OCI-LY1 (cell line): Measurements from ENCODE around the gene SERINC2.

Experiments
- CTCF ChIP-seq: fragments of 200-600 bp; sonication (generic), shearing (Covaris generic); IDR thresholded peaks from 2 replicates; pipeline ENCODE4 v1.5.1; 2017; ENCODE audit warnings: mild to moderate bottlenecking, antibody characterized with exemption, low read length, moderate library complexity, mixed read lengths
- EZH2 ChIP-seq: fragments of 200-600 bp; sonication (generic), shearing (Covaris generic); IDR thresholded peaks from 2 replicates; pipeline ENCODE4 v1.8.0; 2017; ENCODE audit warnings: borderline replicate concordance, mixed run types, mild to moderate bottlenecking, antibody characterized with exemption, low read length, moderate library complexity, mixed read lengths

- no peak for TF ChIP-seq CTCF
- TF ChIP-seq EZH2: no peak
Measured at GRCh38 chr1:31444725-31445448, 31.9 kb downstream of the SERINC2 start.
